GM23338 (cell line): ENCODE data around the gene KLHL18. TPM values are rescaled to one million over a fixed set of nuclear protein-coding genes. Genes with fewer than 3 reads are reported as not detected.

Experiments
- ATAC-seq: fragments of 200-7000 bp; cut with Tn5 transposase; 3 replicates; pipeline ENCODE4 v1.9.1; 2020
- DNase-seq: peaks from one replicate; pipeline ENCODE4 v3.0.0-alpha.2; 2015; ENCODE audit warnings: low spot score
- H2AFZ ChIP-seq: fragments of 200-600 bp; sonication (generic); 2 replicates; pipeline ENCODE4 v1.8.0; 2016; ENCODE audit warnings: antibody characterized with exemption, mild to moderate bottlenecking, moderate library complexity
- H3F3A ChIP-seq: fragments of 200-600 bp; sonication (generic); replicated peaks from 2 replicates; pipeline ENCODE4 v1.8.0; 2017; ENCODE audit warnings: antibody characterized with exemption, mixed run types, low read depth
- H3K27ac ChIP-seq: fragments of 200-600 bp; sonication (generic); 2 replicates; pipeline ENCODE4 v1.6.1; 2016; ENCODE audit warnings: low read depth
- H3K27me3 ChIP-seq: fragments of 200-600 bp; sonication (generic); 2 replicates; pipeline ENCODE4 v1.8.0; 2016; ENCODE audit warnings: mild to moderate bottlenecking, mixed run types, moderate library complexity; ENCODE audit not compliant: insufficient read depth
- H3K36me3 ChIP-seq: fragments of 200-600 bp; sonication (generic); 2 replicates; pipeline ENCODE4 v1.8.0; 2016; ENCODE audit warnings: mild to moderate bottlenecking; ENCODE audit not compliant: insufficient read depth
- H3K4me1 ChIP-seq: fragments of 200-600 bp; sonication (generic); 2 replicates; pipeline ENCODE4 v1.8.0; 2016; ENCODE audit warnings: mild to moderate bottlenecking, moderate library complexity; ENCODE audit not compliant: insufficient read depth
- H3K4me2 ChIP-seq: fragments of 200-600 bp; sonication (generic); 2 replicates; pipeline ENCODE4 v1.7.1; 2017; ENCODE audit warnings: mixed run types
- H3K4me3 ChIP-seq: fragments of 200-600 bp; sonication (generic); 2 replicates; pipeline ENCODE4 v1.6.1; 2016; ENCODE audit warnings: mixed run types
- H3K79me2 ChIP-seq: fragments of 200-600 bp; sonication (generic); replicated peaks from 2 replicates; pipeline ENCODE4 v1.8.0; 2017; ENCODE audit warnings: mild to moderate bottlenecking; ENCODE audit not compliant: insufficient read depth
- H3K9me2 ChIP-seq: fragments of 200-600 bp; sonication (generic); 2 replicates; pipeline ENCODE4 v1.8.0; 2017; ENCODE audit not compliant: insufficient read depth
- H4K20me1 ChIP-seq: fragments of 200-600 bp; sonication (generic); replicated peaks from 2 replicates; pipeline ENCODE4 v1.8.0; 2017; ENCODE audit warnings: mild to moderate bottlenecking; ENCODE audit not compliant: insufficient read depth
- H3K27ac Mint-ChIP-seq: 2 replicates; pipeline ENCODE4 v1.8.0; 2020; ENCODE audit warnings: inconsistent platforms, mild to moderate bottlenecking, moderate library complexity, mixed read lengths
- H3K27me3 Mint-ChIP-seq: 3 replicates; pipeline ENCODE4 v1.8.0; 2022; ENCODE audit warnings: low read depth, mild to moderate bottlenecking, moderate library complexity, mixed read lengths, inconsistent platforms; ENCODE audit not compliant: insufficient read depth, poor library complexity
- H3K36me3 Mint-ChIP-seq: 3 replicates; pipeline ENCODE4 v1.8.0; 2021; ENCODE audit warnings: low read depth, mild to moderate bottlenecking, inconsistent platforms, moderate library complexity, mixed read lengths
- H3K4me1 Mint-ChIP-seq: 3 replicates; pipeline ENCODE4 v1.8.0; 2020; ENCODE audit warnings: mild to moderate bottlenecking, inconsistent platforms, mixed read lengths
- H3K4me3 Mint-ChIP-seq: 3 replicates; pipeline ENCODE4 v1.8.0; 2021; ENCODE audit warnings: moderate library complexity, mild to moderate bottlenecking, inconsistent platforms, mixed read lengths
- H3K9me3 Mint-ChIP-seq: 3 replicates; pipeline ENCODE4 v1.8.0; 2020; ENCODE audit warnings: moderate library complexity, mild to moderate bottlenecking, inconsistent platforms, mixed read lengths
- CTCF ChIP-seq, 2 experiments: fragments of 200-600 bp in 1 of 2; sonication (generic) in 1 of 2; conservative IDR thresholded peaks; 2 replicates each; pipeline versions ENCODE4 v1.5.1 to v1.6.1; 2016 to 2017; ENCODE audit warnings: antibody characterized with exemption in 2 of 2, low read depth in 2 of 2, mild to moderate bottlenecking in 2 of 2, moderate library complexity in 1 of 2
- ETS1 ChIP-seq: IDR thresholded peaks from 2 replicates; pipeline ENCODE4 v1.6.1; 2016; ENCODE audit warnings: antibody characterized with exemption
- EZH2phosphoT487 ChIP-seq: fragments of 200-600 bp; sonication (generic); IDR thresholded peaks from one replicate; pipeline ENCODE4 v1.8.1; 2018; ENCODE audit warnings: antibody characterized with exemption; ENCODE audit not compliant: unreplicated experiment
- JUNB ChIP-seq: IDR thresholded peaks from one replicate; pipeline ENCODE4 v1.6.1; 2016; ENCODE audit warnings: antibody characterized with exemption; ENCODE audit not compliant: unreplicated experiment
- NANOG ChIP-seq: IDR thresholded peaks from 2 replicates; pipeline ENCODE4 v1.6.1; 2016; ENCODE audit warnings: antibody characterized with exemption, borderline replicate concordance
- REST ChIP-seq: IDR thresholded peaks from one replicate; pipeline ENCODE4 v1.6.1; 2018; ENCODE audit warnings: antibody characterized with exemption; ENCODE audit not compliant: unreplicated experiment
- ZNF114 ChIP-seq: fragments of 250-450 bp; sonication (Bioruptor Pico); IDR thresholded peaks from 2 replicates; pipeline ENCODE4 v1.5.0; 2020; ENCODE audit warnings: mild to moderate bottlenecking, moderate library complexity
- ZNF331 ChIP-seq: fragments of 250-450 bp; sonication (Bioruptor Pico); IDR thresholded peaks from 2 replicates; pipeline ENCODE4 v1.5.0; 2020; ENCODE audit warnings: low read depth, mild to moderate bottlenecking, moderate library complexity
- ZNF462 ChIP-seq: fragments of 250-450 bp; sonication (Bioruptor Pico); IDR thresholded peaks from 2 replicates; pipeline ENCODE4 v1.5.0; 2020; ENCODE audit warnings: mild to moderate bottlenecking, moderate library complexity
- polyA plus RNA-seq: library from polyadenylated mRNA; unstranded; fragments of >200 nt; fragmentation: Nextera tagmentation; extraction: Ambion mirVana; gene quantifications from 2 replicates; pipeline ENCODE4 v1.2.1, GENCODE V29; 2016
- total RNA-seq: library from RNA; depleted of rRNA; stranded (reverse); fragments of >200 nt; shearing (Covaris generic); gene quantifications from 2 replicates; pipeline ENCODE4 v1.2.3, GENCODE V29; 2014

Gene KLHL18
- total and polyA plus RNA-seq, 2 experiments from 2014 or later, result 11.3 to 18.1 TPM

- Mint-ChIP-seq H3K4me1 (no peaks in the 10 kb centered on the region), H3K9me3 (peaks cover 29% of the 10 kb centered on the region), H3K36me3 (peaks cover 24% of the 10 kb centered on the region), H3K27me3 (peaks cover 5% of the 10 kb centered on the region), H3K4me3 (no peak overlapping the region), H3K27ac (no peak overlapping the region)
- Histone ChIP-seq H3K27ac (no peak overlapping the region), H3K27me3 (no peaks in the 10 kb centered on the region), H3K36me3 (peaks cover 5% of the 10 kb centered on the region; the same call in 1 of the 2 replicates), H3K79me2 (no peaks in the 10 kb centered on the region), H3K9me2 (no peaks in the 10 kb centered on the region), H4K20me1 (no peaks in the 10 kb centered on the region), H3F3A (no peaks in the 10 kb centered on the region), H2AFZ (no peak overlapping the region), H3K4me1 (no peaks in the 10 kb centered on the region), H3K4me3 (no peak overlapping the region), H3K4me2 (no peak overlapping the region)
- TF ChIP-seq ZNF331, result no peak
- no peak for TF ChIP-seq NANOG
- TF ChIP-seq REST, result no peak
- TF ChIP-seq CTCF (conservative IDR thresholded peaks at IDR 0.05; ENCODE audit: low read depth in 2 of 2), result no peak
- TF ChIP-seq JUNB, result no peak
- DNase-seq (no peak), ATAC-seq (no peak)
Measured at GRCh38 chr3:47356201-47356600, 73.5 kb downstream of the KLHL18 start.

GRCh38 chr3:47359323-47359722 is 76.6 kb downstream of the KLHL18 start:
- no peak overlapping the region for H3K4me3 Mint-ChIP-seq
- 0 out of 3 replicates have a peak, but pooled peaks have one; percentile 36 for ATAC-seq
- no peaks in the 10 kb centered on the region for H3K79me2 ChIP-seq
- DNase-seq, result no peak
- no peak overlapping the region for H3K4me3 ChIP-seq
- H3K27ac ChIP-seq, result no peak overlapping the region
- H3K27me3 ChIP-seq, result no peaks in the 10 kb centered on the region
- H3K4me2 ChIP-seq, result no peak overlapping the region
- H2AFZ ChIP-seq, result no peak overlapping the region
- H3K36me3 ChIP-seq, result peaks cover 5% of the 10 kb centered on the region; the same call in 1 of the 2 replicates
- H3K27ac Mint-ChIP-seq, result no peak overlapping the region
- H3K36me3 Mint-ChIP-seq, result peaks cover 24% of the 10 kb centered on the region
- H3K4me1 ChIP-seq, result no peaks in the 10 kb centered on the region
- no peaks in the 10 kb centered on the region for H3F3A ChIP-seq
- H3K9me2 ChIP-seq, result no peaks in the 10 kb centered on the region
- H3K4me1 Mint-ChIP-seq, result no peaks in the 10 kb centered on the region
- peaks cover 5% of the 10 kb centered on the region for H3K27me3 Mint-ChIP-seq
- peaks cover 36% of the 10 kb centered on the region for H3K9me3 Mint-ChIP-seq
- H4K20me1 ChIP-seq, result no peaks in the 10 kb centered on the region
- no peak for TF ChIP-seq EZH2phosphoT487
- no peak for TF ChIP-seq ETS1
- TF ChIP-seq NANOG, result no peak
- TF ChIP-seq ZNF114, result no peak
- no peak for TF ChIP-seq ZNF462 (CRISPR knock-in tag)
